GM13977 (cell line): ENCODE results near the gene P2RX1.

Experiments
- DNase-seq: peaks from one replicate; pipeline ENCODE4 v3.0.0; 2012; ENCODE audit warnings: low spot score
- in situ Hi-C: fragments of 300-500 bp; cut with MboI; formaldehyde crosslinking; loops from one replicate; pipeline ENCODE4 v1.12.0; 2022; ENCODE audit warnings: low sequenced_read_pairs, low pct_unique_long_range_greater_than_20kb, mixed read lengths, inconsistent platforms; ENCODE audit not compliant: unreplicated experiment
- TF ChIP-seq, protein P1 (sequence below): IDR thresholded peaks from 2 replicates; pipeline ENCODE4 v1.5.1; 2012; ENCODE audit warnings: mild to moderate bottlenecking, control low read depth; ENCODE audit not compliant: insufficient read depth; ENCODE audit errors: extremely low read depth, missing control alignments

Gene P2RX1

DNA sequence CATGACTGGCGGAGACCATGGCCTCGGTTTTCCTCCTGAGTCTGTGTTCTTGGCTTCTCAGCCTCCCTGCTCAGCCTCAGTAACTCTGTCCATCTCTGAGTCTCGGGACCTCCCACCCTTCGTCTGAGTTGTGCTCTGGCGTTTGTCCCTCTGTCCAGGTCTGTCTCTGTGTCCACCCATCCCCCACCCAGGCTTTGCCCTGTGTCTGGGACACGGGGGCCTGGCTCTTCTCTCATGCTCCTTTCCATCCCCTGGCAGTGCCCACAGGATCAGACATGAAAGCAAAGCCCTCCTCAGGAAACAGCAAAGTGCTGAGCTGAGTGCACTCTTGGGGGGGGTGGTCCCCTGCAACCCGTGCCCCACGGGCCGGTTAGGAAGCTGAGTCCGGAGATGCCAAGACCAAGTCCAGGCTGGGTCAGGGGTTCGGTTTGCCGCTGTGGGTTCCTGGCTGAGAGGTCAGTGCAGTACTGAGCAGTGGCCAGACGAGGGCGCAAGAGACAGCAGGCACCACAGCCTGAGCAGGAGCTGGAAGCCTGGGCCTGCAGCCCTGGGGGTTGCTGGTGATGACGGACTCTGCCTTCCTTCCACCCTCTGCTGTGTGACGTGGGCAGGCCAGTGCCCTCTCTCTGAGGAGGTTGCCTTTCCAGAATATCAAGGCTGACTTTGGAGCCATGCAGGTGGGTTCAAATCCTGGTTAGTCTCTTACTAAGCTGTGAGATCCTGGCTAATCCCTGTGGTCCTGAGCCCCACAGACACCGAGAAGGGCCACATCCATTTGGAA lies 2.5 kb downstream of the P2RX1 start:
- TF ChIP-seq, protein P1, sequence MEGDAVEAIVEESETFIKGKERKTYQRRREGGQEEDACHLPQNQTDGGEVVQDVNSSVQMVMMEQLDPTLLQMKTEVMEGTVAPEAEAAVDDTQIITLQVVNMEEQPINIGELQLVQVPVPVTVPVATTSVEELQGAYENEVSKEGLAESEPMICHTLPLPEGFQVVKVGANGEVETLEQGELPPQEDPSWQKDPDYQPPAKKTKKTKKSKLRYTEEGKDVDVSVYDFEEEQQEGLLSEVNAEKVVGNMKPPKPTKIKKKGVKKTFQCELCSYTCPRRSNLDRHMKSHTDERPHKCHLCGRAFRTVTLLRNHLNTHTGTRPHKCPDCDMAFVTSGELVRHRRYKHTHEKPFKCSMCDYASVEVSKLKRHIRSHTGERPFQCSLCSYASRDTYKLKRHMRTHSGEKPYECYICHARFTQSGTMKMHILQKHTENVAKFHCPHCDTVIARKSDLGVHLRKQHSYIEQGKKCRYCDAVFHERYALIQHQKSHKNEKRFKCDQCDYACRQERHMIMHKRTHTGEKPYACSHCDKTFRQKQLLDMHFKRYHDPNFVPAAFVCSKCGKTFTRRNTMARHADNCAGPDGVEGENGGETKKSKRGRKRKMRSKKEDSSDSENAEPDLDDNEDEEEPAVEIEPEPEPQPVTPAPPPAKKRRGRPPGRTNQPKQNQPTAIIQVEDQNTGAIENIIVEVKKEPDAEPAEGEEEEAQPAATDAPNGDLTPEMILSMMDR, result peak; percentile 98
- peak; percentile 90 for DNase-seq
- in situ Hi-C loops, result loop anchor here (10.0 kb wide), 1 partner anchor 81 kb away; no protein-coding TSS in a partner anchor

DNA sequence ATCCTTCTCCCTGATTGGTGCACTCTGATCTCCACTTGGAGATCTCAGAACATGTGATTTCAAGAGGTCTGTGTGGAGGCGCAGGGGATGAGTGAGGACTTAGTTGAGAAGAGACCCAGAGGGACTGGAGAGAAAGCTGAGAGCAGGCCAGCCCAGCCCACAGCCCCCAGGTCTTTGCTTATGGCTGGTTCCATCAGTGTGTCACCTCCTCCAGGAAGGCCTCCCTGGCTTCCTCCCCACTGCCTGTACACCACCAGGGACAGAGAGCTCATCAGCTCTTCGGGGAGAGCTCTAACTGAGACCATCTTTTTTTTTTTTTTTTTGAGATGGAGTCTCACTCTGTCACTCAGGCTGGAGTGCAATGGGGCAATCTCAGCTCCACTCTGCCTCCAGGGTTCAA lies 3.4 kb downstream of the P2RX1 start:
- no peak for DNase-seq
- TF ChIP-seq, protein P1, result no peak
- in situ Hi-C loops, result loop anchor here (10.0 kb wide), 1 partner anchor 82 kb away; no protein-coding TSS in a partner anchor

DNA sequence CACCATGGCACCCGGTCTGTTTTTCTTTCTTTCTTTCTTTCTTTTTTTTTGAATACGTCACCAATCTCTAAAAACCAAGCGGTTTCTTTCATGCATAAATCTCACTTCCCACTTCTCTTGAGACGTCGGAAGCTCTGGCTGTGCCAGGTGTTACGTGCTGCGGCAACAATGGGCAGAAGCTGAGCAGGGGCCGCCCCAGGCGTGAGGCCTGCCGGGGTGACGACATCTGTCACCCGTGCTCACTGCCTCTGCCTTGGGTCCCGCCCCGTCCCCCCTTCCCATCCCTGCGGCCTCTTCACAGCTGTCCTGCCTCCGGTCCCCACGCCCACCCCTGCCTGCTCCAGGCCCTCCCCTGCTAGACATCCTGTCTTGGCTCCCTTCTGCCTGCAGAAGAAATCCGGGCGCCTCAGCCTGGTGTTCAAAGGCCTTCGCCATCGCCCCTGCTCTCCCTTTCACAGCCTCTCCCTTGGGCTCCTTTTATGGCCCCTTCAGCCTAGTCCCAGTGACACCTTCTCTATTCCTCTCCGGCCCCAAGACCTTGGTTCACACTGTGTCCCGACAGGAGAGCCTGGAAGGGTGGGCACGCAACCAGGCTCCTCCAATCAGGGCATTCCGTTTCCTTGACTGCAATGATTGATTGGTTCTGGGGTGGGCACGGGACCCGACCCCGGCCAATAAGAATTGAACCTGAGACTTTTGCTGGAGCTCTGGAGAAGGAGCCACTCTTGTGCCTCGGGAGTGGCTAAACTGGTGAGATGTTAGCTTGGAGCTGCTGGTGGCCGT lies 4.8 kb downstream of the P2RX1 start:
- in situ Hi-C loops, result loop anchor here (10.0 kb wide), 1 partner anchor 83 kb away; no protein-coding TSS in a partner anchor
- TF ChIP-seq, protein P1, result no peak
- peak; percentile 85 for DNase-seq

DNA sequence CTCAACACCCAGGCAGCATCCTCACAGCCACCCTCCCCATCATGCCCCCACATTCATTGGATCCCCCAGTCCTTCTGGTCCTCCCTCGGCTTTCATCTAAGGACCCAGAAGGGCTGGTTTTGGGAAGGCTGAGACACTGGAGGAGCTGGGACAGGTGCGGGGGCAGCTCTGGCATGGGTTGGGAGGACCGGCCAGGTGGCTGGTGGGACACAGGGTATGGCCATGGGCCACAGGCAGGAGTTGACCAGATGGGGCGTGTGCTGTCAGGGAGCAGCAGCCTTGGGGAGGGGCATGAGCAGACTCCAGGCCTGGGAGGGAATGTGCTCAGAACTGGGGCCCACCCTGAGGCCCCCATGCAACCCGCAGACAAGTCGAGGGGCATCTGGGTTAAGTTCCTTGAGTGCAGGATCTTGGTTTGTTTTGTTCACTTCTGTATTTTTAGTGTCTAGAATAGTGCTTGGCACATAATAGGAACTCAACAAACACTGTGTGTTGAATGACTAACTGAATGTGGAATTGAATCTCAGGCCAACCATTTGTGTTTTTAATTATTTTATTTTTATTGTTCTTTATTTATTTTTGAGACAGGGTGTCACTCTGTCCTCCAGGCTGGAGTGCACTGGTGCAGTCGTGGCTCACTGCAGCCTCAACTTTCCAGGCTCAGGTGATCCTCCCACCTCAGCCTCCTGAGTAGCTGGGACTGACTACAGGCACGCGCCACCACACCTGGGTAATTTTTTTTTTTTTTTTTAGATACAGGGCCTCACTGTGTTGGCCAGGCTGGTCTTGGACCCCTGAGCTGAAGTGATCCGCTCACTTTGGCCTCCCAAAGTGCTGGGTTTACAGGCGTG lies 5.6 kb downstream of the P2RX1 start:
- no peak for DNase-seq
- in situ Hi-C loops, result loop anchor here (10.0 kb wide), 1 partner anchor 84 kb away; no protein-coding TSS in a partner anchor
- TF ChIP-seq, protein P1, result no peak

DNA sequence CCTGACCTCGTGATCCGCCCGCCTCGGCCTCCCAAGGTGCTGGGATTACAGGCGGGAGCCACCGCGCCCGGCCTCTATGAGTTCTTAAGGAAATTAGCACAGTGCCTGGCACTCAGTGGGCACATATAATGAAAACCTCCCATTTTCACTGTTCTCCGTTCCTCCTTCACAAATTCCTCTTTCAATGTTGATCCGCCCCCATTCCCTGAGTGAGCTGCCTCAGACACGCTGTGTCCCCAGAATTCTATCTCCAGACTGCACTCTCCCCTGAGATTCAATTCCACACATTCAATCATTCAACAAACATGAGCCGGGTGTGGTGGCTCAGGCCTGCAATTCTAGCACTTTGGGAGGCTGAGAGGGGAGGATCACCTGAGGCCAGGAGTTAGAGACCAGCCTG lies 7.0 kb downstream of the P2RX1 start:
- no peak for DNase-seq
- in situ Hi-C loops, result no loop called here
- TF ChIP-seq, protein P1, result no peak

DNA sequence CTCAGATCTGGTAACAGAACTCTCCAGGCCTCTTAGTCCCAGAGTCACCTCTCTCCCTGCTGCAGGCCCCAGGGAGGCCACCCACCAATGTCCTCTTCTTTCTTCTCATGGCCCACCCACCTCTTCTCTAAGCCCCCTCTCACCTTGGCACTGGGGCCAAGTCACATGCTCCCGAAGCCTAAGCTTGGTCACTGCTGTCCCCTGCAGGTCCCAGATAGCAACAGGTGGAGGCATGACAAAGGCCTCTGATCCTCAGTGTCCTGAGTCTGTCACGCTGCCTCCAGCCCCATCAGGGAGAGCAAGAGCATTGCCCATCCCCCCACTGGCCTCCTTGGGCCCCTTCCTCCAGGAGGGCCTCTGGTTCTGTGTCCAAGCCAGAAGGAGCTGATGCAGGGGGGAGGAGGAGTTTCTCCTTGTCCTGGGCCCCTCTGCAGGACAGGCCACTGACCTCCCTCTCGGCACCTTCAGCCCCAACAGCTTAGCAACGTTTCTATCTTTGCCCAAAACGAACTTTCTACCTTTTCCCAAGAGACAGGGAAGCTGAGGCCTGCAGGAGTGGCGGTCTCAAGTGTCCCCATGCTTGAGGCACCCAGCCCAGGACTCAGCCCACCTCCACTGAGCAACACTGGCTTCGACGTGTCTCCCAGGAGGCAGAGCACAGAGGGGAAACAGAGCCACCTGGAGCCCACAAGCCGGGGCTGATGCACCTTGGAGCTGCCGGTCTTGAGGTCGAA lies 8.6 kb downstream of the P2RX1 start:
- DNase-seq, result no peak
- TF ChIP-seq, protein P1, result peak; percentile 46
- in situ Hi-C loops, result no loop called here
